ENCODE data around the gene MEA1.
"Not testable (repeated sequence)": the region's sequence is repeated elsewhere in the genome, so short reads cannot be mapped to it uniquely, and the experiment has no call there.

The MEA1 gene

DNA sequence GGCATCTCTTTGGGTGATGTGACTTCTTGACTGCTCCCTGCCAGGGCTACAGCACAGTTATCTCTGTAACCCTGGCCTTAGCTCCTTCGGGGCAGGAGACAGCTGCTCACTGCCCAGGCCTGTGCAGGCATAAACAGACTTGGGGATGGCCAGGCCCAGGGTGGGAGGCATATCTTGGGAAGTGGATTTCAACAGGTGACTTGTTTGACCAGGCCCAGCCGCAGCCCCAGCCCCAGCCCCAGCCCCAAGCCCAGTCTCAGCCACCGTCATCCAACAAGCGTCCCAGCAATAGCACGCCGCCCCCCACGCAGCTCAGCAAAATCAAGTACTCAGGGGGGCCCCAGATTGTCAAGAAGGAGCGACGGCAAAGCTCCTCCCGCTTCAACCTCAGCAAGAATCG lies 7.5 kb downstream of the MEA1 start:
- DNase-seq: no peak

DNA sequence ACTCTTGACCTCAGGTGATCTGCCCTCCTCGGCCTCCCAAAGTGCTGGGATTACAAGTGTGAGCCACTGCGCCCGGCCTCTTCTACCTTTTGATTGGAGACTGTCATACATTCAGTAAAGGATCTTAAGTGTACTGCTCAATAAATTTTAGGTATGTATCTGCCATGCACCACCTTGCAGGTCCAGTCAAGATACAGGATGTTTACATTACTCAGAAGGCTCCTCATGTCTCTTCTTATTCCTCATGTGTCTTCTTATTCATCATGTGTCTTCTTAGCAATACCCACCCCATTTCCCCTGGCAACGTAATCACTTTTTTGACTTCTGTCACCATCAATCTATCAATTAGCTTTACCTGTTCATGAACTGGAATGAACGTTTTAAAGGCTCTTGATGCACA lies 7.9 kb downstream of the MEA1 start:
- no peak for DNase-seq

DNA sequence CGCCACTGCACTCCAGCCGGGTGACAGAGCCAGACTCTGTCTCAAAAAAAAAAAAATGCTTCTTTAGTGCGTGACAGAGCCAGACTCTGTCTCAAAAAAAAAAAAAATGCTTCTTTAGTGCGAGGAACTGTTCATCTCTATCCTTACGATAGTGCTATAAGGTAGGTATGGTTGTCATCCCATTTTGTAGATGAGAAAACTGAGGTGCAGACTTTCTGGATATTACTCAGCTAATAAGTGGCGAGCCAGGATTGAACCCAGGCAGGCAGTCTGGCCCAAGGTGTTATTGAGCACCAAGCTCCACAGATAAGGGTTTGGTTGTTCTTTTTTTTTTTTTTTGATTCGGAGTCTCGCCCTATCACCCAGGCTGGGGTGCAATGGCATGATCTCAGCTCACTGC lies 11.9 kb downstream of the MEA1 start:
- no peak for DNase-seq

DNA sequence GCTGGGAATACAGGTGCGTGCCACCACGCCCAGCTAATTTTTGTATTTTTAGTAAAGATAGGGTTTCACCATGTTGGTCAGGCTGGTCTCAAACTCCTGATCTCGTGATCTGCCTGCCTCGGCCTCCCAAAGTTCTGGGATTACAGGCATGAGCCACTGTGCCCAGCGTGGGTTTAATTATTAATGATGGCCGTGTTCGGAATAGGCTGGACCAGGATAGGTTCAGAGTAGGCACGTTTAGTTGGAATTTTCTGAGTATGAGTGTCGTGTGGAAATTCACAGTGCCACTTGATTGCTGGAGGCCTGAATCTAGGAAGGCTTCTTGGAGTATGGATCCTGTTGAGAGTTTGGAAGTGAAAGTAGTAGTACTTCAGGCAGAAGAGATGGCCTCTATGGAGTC lies 15.5 kb downstream of the MEA1 start:
- not testable (repeated sequence) for DNase-seq

DNA sequence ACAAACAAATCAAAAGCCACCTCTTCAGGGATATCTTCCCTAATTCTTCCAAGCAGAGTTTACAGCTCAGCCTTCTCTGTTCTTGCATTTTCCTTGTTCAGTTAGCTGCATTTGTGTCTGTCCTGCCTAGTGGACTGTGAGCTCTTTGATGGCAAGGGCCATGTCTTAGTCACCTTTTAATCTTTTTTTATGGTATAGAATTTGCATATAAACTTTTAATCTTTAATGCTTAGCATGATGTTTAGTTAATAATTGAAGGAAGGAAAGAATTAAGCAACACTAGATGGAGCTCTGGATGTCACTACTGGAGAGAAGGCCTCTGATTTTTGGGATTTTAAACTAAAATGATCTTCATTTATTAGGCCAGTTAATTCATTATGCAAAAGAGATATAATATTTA lies 17.2 kb downstream of the MEA1 start:
- no peak for DNase-seq

DNA sequence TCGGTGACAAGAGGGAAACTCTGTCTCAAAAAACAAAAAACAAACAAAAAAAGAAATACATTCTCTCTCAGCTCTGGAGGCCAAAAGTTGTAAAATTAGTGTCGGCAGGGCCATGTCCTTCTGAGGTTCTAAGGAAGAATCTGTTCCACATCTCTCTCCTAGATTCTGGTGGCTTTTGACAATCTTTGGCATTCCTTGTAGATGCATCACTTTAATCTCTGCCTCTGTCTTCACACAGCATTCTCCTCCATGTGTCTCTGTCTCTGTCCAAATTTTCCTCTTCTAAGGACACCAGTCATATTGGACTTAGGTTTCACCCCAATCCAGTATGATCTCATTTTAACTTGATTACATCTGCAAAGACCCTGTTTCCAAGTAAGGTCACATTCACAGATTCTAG lies 20.3 kb downstream of the MEA1 start:
- no peak for DNase-seq

DNA sequence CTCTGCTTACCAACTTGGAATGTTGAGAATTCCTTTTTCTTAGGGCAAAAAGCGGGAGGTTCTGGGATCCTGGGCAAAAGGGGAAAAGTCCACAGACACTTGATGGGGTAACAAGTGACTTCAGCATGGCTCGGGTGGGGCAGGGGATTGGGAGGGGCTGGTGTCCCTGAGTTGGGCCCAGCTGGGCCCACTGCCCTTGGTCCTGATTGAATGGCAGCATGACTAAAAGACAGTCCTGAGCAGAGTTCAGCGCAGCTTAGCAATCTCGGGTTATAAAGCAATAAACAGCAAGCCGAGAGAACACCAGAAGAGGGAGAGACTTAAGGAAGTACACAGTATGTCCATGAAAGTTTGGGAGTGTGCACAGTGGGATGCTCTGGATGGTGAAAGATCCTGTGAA lies 23.8 kb downstream of the MEA1 start:
- no peak for DNase-seq

DNA sequence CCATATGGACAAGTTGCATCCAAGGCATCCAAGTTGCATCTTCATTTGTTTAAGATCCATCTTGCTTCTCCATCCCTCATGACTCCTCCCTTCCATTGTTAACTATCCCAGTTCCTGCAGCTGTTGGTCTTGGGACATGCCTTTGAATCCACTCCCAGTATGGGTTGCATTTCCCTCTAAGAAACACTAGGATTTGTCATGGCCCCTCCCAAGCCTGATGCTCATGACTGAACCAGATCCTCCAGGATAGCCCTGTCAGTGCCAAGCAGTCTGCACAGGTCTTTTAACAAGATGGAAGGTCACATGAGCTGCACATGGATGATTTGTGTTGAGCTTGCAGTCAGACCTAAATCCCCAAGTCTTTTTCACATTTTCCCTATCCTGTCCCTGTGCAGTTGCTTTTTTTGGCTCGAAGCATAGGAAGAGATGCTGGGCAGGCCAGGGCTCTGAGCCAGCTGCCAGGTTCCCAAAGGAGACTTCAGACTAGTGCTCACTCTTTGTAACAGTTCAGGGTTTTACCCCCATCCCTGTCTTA lies 25.2 kb downstream of the MEA1 start:
- no peak for DNase-seq

DNA sequence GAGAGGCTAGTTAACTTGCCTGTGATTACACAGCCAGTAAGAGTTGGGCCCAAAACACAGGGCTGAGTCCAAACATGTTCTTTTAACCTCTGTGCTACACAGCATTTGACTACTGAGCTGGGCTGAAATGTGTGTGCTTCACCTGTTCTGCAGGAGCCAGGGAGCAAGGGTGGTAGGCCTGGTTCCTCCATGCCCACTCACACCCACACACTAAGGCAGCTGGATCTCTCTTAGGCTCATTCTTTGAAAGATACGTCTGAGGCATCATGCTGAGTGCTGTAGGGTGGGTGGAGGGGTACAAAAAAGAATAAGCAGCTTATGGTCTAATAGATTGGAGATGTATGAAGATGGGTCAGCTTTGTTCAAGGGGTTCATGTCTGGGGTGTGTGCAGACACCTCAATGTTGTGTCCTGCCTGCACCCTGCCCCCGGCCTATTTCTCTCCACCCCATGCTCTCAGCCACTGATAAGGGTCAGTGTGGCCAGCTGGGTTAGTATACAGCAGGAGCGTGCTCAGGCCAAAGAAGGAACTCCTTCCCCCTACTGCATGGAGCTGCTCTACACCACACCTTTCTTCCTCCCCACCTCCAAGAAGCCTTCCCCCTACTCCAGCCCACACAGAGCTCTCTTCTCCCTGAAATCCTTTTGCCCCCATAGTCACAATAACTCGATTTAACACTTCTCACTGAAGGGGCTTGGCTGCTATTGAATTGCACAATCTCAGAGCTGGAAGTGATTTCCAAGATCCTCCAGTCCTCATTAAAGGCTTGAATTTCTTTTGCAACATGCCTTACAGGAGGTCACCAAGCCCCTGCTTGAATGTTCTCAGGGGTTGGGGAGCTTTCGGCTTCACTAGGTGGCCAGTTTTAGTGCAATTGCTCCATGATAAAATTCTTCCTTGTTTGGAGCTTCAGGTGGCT lies 26.0 kb downstream of the MEA1 start:
- DNase-seq: no peak

DNA sequence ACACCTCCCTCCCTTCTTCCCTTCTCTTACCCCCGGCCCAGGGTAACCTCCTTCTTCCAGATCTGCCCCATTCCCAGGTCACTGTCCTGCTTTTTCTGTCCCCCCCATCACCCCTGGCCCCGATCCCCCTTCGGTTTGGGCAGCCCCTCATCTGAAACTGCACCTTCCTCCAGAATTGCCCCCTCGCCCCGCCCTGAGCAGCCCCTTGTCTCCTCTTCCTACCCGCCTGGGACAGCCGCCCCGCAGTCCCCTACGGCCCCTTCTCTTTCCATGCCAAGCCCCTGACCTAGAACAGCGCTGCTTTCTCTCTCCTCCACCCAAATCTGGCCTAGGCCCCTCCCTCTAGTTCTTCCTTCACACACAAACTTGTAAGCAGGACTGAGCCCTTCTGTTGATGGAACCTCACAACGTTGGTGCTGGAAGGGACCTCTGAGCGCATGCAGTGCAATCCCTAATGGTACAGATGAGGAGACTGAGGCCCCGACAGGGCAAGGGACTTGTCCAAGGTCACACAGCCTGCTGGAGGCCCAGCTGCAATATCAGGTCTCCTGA lies 28.7 kb downstream of the MEA1 start:
- peak in 1 of 2 donors; percentile 8 for DNase-seq

DNA sequence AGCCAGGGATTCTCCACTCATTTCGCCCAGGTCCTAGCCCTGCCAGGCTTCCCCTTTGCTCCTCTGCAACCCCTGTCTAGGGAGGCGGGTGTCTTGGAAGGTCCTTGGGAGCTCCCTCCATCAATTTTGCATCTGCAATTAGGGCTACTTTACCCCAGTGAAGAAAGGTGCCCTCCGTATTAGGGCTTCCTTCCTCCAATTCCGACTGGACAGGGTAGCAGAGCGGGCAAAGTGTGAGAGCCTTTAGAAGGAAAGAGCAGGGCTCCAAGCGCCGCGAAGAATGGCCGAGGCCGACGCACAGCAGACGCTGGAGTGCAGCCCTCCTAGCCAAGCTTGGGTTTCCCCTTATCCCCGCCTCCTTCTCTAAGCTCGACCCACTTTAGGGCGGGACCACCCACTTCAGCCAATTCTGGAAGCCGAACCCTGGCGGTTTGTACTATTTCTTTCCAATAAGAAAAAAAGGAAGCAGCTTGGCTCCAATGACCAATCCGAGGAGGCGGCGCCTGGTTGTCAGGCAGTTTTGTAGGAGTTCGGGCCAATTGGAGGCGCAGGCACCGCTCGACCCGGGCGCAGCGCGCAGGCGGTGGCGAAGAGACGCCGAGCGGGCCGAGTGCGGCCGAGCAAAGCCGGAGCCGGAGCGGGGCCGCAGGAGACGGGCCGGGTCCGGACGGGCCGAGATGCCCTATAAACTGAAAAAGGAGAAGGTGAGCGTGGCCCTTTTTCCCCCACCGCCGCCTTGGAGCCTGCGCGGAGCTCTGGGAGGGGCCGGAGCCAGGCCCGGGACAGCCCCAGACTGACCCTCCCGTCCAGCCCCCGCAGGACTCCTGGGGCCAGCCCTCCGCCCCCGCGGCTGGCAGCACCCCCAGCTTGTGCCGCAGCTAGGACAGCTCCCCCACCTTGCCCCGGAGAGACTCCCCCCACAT lies 29.5 kb downstream of the MEA1 start, which contains the start of gene PPP2R5D:
PPP2R5D (plus strand) TSS at position 570 of the 923 bp plus-strand sequence; CDS start at position 678, 108 bp downstream.
- peak; percentile 96 for DNase-seq

DNA sequence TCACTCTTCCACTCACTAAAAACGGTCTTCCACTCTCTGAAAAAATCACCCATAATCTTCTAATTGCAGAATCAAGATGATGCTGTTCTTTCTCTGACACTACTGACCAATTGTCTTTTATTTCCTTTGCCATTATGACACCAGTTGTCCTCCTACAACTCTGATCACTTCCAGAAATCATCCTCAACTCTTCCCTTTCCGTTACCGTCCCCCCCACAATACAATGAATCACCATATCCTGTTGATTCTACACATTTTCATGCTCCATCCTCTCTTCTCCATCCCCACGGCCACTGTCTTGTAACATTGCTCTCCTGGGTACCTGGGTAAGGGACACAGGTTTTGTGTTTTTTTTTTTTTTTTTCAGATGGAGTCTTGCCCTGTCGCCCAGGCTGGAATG lies 31.9 kb downstream of the MEA1 start:
- DNase-seq: no peak

DNA sequence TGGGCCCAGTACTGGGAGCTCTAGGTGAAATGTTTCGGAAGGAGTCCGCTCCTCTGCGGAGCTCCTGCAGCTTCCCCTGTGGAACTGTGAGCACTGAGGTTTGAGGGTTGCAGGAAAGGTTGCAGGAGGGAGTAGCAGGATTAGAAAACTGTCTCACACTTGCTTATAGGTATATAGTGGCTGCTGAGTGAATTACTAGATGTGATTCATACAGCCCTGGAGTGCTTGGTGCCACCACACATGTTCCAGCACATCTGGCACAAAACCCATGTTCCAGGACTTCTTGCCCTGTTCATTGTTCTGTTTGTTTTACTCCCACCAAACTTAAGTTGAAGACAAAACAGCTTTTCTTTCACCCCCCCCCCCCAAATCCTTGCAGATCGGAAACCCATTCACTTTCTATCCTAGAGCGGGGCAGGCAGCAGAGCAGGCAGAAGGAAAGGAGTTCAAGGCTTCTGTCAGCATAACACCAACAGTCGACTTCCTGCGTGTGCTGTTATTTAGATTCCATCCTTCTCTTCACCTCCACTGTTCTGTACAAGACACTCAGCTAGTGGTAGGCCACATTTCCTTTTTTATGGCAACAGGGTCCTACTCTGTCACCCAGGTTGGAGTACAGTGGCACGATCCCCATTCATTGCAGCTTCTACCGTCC lies 34.1 kb downstream of the MEA1 start:
- peak in 1 of 2 donors; percentile 26 for DNase-seq

DNA sequence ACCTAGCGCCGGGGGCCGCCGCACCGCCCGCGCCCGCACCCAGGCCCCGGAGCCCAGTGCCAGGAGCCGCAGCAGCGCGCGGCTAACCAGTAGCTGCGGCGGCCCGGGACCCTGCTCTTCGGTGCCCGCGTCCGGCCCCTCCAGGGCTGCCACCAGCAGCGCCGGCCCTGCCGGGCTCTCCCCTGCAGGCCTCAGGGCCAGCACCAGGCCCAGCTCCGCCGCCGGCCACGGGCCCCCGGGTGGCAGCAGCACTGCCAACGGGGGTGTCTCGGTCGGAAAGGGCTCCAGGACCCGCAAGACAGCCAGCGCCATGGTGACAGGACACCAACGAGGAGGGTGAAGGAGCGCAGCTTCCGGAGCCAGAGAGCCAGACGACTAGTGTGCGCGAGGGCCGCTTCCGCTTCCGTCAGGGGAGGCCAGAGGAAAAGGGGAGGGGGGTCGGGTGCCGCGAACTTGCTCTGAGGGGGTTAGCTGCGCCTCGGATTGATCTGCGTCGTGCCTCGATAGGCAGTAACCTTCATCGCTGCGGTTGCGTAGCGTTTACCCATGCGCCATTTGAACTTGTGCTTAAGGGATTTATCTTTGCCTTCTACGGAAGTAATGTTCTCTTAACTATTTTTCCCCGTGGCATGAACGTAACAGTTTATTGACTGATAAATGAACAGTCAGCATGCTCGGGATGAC lies 34.8 kb downstream of the MEA1 start, which contains the start of gene PEX6:
PEX6 (minus strand) TSS at position 343 of the 684 bp plus-strand sequence; CDS start at position 312, 31 bp downstream.
- DNase-seq: peak; percentile 86 to 94

DNA sequence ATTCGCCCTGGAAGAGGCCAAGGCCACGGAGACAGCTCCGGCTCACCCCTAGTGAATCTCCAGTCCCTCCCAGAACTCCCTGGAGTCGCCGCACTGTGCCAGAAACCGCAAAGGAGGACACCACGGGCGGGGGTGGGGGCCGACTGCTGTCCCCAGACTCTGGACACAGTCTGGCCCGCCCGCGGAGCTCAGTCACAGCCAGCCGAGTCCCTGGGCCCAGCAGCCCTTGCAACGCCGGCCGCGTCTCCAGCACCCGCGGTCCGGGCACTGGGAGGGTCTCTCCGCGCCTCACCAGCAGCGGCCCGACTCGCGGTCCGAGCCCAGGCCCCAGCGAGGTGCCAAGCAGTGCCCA lies 35.3 kb downstream of the MEA1 start:
- peak in 1 of 2 donors; percentile 16 for DNase-seq

DNA sequence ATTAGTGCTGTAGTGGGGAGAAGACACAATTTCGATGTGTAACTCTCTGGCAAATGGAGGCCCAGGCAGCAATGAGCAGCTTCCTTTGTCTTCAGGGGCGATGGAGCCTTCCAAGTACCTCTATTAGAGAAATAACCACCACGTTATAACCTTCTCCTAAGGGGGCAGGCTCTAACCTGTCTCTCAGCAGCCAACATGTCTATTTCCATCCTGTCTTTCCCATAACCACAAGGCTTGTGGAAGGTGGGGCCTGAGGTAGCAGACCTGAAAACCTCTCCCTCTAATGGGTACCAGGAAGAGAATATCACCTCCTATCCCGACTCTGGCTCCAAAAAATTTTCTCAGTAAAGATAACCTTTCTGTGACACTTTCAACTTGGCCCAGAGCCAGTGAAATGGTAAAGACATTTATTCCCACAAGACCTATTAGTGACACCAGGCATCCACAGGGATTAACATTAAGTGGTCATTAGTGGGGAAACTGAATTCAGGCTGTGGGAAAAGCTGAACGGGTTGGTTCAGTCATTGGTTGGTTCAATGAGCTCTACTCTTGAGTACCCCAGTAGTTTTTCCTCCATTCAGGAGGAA lies 38.7 kb downstream of the MEA1 start:
- DNase-seq: peak in 1 of 2 donors; percentile 8

DNA sequence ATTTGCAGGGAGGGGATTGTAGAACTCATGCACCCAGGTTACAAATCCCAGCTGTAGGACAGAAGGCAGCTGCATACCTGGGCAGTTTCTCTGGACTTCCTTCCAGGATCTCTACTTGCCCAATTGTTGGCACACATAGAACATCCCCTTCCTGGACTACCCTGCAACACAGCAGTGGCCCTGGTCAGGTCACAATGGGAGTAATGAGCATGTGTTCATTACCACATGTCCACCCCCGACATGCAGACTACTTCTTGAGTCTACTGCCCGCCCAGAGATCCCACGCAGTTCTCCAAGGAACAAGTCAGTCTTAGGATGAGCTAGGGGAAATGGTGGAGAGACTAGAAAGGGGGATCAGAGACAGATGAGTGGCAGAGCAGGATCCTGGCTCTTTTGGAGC lies 39.8 kb downstream of the MEA1 start:
- DNase-seq: no peak

DNA sequence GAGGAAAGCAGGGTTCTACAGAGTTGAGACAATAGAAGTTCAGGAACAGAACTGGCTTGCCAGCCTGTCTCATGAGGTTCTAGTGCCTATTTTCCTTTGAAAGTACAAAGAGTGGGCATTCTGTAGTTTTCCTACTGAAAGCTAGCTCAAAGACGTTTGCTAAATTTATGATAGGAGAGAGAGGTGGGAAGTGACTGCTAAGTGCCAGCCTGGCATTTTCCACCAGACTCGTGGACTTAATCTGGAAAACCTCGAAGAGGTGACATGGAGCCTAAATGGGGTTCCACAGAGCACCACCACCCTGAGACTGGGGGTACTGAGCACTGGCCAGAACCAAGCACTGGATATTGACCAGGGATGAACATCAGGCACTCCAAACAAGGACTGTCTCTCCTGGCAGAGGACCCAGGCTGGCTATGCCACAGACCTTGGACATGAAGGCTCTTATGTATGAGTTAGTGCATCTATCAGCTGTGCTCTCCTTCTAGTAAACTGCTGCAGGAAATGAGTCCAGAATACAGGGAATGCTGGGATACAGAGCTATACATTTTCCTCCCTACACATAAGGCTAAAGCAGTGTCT lies 41.9 kb downstream of the MEA1 start:
- DNase-seq: no peak

DNA sequence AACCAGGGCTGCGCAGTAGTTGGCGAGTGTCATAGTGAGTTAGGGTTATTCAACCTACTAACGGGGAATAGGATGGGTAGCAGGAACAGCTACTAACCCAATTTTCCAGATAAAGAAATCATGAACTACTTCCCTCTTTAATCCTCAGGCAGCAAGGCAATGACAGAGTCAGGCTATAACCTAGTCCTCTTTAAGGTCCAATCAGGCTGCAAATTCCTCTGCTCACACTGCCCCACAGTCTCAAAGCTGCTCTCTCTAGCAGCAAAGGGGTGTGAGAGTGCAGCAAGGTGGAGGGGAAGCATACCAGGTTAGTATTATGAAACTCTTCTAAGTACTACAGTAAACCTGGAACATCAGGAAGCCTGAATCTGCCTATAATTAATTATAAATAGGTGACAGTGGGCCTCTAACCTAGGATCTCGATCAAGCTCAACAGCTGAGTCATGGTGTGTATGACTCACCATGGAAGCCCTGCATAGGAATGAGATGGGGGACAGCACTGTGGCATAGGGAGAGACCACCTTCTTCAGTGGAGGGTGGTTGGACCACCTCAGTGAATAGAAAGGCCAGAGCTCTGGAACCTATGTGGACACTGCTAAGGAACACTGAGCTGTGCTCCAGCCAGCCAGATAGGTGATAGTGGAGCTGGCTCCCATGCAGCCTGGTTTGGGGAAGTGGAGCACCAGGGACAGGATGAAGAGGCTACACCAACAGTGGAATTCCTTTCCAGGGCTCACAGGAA lies 42.7 kb downstream of the MEA1 start:
- no peak for DNase-seq

DNA sequence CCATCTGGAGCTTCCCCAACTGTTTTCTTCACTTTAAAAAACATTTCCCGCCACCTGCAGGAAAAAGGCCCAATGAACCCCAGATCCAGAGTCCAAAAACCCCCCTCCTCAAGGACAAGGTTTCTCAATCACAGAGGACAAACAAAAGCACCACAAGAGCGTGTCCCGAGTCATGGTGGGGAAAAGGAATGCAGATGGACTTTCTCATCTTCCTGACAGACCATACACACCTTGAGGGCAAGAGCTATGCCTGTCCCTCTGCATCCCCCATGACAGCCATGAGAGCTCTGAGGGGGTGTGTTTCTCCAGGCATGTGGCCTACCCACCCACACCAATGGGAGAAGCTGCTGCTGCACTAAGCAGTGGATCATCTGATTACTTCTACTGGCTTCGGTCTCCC lies 43.8 kb downstream of the MEA1 start:
- DNase-seq: no peak

All from activated CD4-positive, alpha-beta T cell treated with anti-CD3 and anti-CD28 coated beads for 4 hours (primary cell).